IMR-90 (cell line): ENCODE results near the gene COL3A1. TPM values are rescaled to one million over a fixed set of nuclear protein-coding genes. Genes with fewer than 3 reads are reported as not detected.

ENCODE experiments used
- ATAC-seq: fragments of 200-7000 bp; cut with Tn5 transposase; 2 replicates; pipeline ENCODE4 v1.9.1; 2020; ENCODE audit warnings: low read depth, mild to moderate bottlenecking, moderate library complexity
- BruUV-seq: library from RNA; stranded (reverse); fragments of 400-500 nt; replicated peaks from 2 replicates; lab custom pipeline; 2021; lab: Mats Ljungman, UMichigan
- CTCF ChIA-PET: fragments of 300-600 bp; formaldehyde crosslinking; extraction: SDS; loops from one replicate; lab custom pipeline; 2021; ENCODE audit warnings: antibody characterized with exemption; lab: Yijun Ruan, JAX
- POLR2A ChIA-PET: fragments of 300-600 bp; sonication (Branson Sonifier 250); formaldehyde crosslinking; loops from one replicate; lab custom pipeline; 2022; ENCODE audit warnings: antibody characterized with exemption; ENCODE audit not compliant: unreplicated experiment; lab: Charles Lee
- DNase-seq: peaks from one replicate; pipeline ENCODE4 v3.0.0; 2013
- H2AFZ ChIP-seq: replicated peaks from 2 replicates; pipeline ENCODE3; 2013; ENCODE audit warnings: low read length, mild to moderate bottlenecking; ENCODE audit not compliant: poor library complexity
- H2AK5ac ChIP-seq: 2 replicates; pipeline ENCODE4 v1.6.1; 2013; ENCODE audit warnings: low read depth, low read length, inconsistent platforms
- H2AK9ac ChIP-seq: replicated peaks from 2 replicates; pipeline ENCODE3; 2013; ENCODE audit warnings: mild to moderate bottlenecking, low read depth, low read length, moderate library complexity; ENCODE audit not compliant: poor library complexity
- H2BK120ac ChIP-seq: 2 replicates; pipeline ENCODE4 v1.6.1; 2013; ENCODE audit warnings: low read depth, low read length, inconsistent platforms
- H2BK15ac ChIP-seq: 3 replicates; pipeline ENCODE4 v1.6.1; 2013; ENCODE audit warnings: low read depth, low read length, inconsistent platforms
- H2BK20ac ChIP-seq: 2 replicates; pipeline ENCODE4 v1.6.1; 2013; ENCODE audit warnings: low read depth, mild to moderate bottlenecking, inconsistent platforms, low read length, moderate library complexity
- H2BK5ac ChIP-seq: 2 replicates; pipeline ENCODE4 v1.6.1; 2013; ENCODE audit warnings: mild to moderate bottlenecking, low read depth, low read length, inconsistent platforms; ENCODE audit not compliant: poor library complexity, severe bottlenecking
- H3K14ac ChIP-seq: replicated peaks from 2 replicates; pipeline ENCODE4 v1.6.1; 2013; ENCODE audit warnings: low read depth, low read length, inconsistent platforms
- H3K18ac ChIP-seq: 2 replicates; pipeline ENCODE4 v1.6.1; 2013; ENCODE audit warnings: low read depth, low read length, control low read depth
- H3K23ac ChIP-seq: 2 replicates; pipeline ENCODE4 v1.6.1; 2013; ENCODE audit warnings: low read depth, low read length, inconsistent platforms
- H3K27ac ChIP-seq: 2 replicates; pipeline ENCODE4 v1.5.1; 2013; ENCODE audit warnings: mild to moderate bottlenecking, control low read depth, low read length; ENCODE audit not compliant: insufficient read depth
- H3K27me3 ChIP-seq: 2 replicates; pipeline ENCODE4 v1.6.1; 2013; ENCODE audit warnings: low read length; ENCODE audit not compliant: control insufficient read depth, insufficient read depth
- H3K36me3 ChIP-seq: 2 replicates; pipeline ENCODE4 v1.6.1; 2013; ENCODE audit warnings: low read length, mixed read lengths; ENCODE audit not compliant: control insufficient read depth, insufficient read depth
- H3K4ac ChIP-seq: 2 replicates; pipeline ENCODE4 v1.6.1; 2013; ENCODE audit warnings: low read depth, low read length, inconsistent platforms
- H3K4me1 ChIP-seq: 2 replicates; pipeline ENCODE4 v1.6.1; 2013; ENCODE audit warnings: low read length, mixed read lengths; ENCODE audit not compliant: control insufficient read depth, insufficient read depth
- H3K4me2 ChIP-seq: 2 replicates; pipeline ENCODE4 v1.6.1; 2013; ENCODE audit warnings: low read depth, mild to moderate bottlenecking, control low read depth, low read length, moderate library complexity
- H3K4me3 ChIP-seq: 2 replicates; pipeline ENCODE4 v1.5.1; 2013; ENCODE audit warnings: low read depth, mild to moderate bottlenecking, control low read depth, low read length, moderate library complexity; ENCODE audit not compliant: insufficient read depth
- H3K56ac ChIP-seq: 2 replicates; pipeline ENCODE4 v1.6.1; 2013; ENCODE audit warnings: low read length, inconsistent platforms; ENCODE audit not compliant: insufficient read depth; ENCODE audit errors: extremely low read depth
- H3K79me1 ChIP-seq, 2 experiments: 2 replicates each; pipeline ENCODE4 v1.6.1; 2013; ENCODE audit warnings: low read length in 2 of 2, inconsistent platforms in 1 of 2, low read depth in 1 of 2
- H3K9ac ChIP-seq: 2 replicates; pipeline ENCODE4 v1.6.1; 2013; ENCODE audit warnings: low read depth, low read length, control low read depth
- H3K9me1 ChIP-seq: 2 replicates; pipeline ENCODE4 v1.6.1; 2013; ENCODE audit warnings: low read length, inconsistent platforms; ENCODE audit not compliant: insufficient read depth
- H3K9me3 ChIP-seq: 2 replicates; pipeline ENCODE4 v1.6.1; 2013; ENCODE audit warnings: low read length; ENCODE audit not compliant: control insufficient read depth, insufficient read depth
- H4K20me1 ChIP-seq: 2 replicates; pipeline ENCODE4 v1.6.1; 2013; ENCODE audit warnings: low read length, inconsistent platforms; ENCODE audit not compliant: insufficient read depth
- H4K5ac ChIP-seq: 2 replicates; pipeline ENCODE4 v1.6.1; 2013; ENCODE audit warnings: mild to moderate bottlenecking, low read depth, low read length, control low read depth
- H4K8ac ChIP-seq, 2 experiments: 2 replicates each; pipeline ENCODE4 v1.6.1; 2013; ENCODE audit warnings: low read depth in 2 of 2, low read length in 2 of 2, control low read depth in 1 of 2, inconsistent platforms in 1 of 2
- H4K91ac ChIP-seq: 2 replicates; pipeline ENCODE4 v1.6.1; 2013; ENCODE audit warnings: low read depth, low read length, inconsistent platforms; ENCODE audit not compliant: insufficient read depth
- BHLHE40 ChIP-seq: fragments of 150-350 bp; IDR thresholded peaks from 2 replicates; pipeline ENCODE4 v1.6.1; 2016; ENCODE audit warnings: mild to moderate bottlenecking, low read depth, low read length
- CEBPB ChIP-seq: IDR thresholded peaks from 2 replicates; pipeline ENCODE4 v1.6.1; 2012; ENCODE audit warnings: low read depth, low read length, improper control_type of control experiment
- CTCF ChIP-seq: conservative IDR thresholded peaks from 2 replicates; pipeline ENCODE4 v1.5.1; 2012; ENCODE audit warnings: mild to moderate bottlenecking, low read depth, low read length, improper control_type of control experiment
- FOS ChIP-seq: fragments of 150-350 bp; IDR thresholded peaks from 2 replicates; pipeline ENCODE4 v1.6.1; 2016; ENCODE audit warnings: low read depth, low read length
- MAZ ChIP-seq: IDR thresholded peaks from 2 replicates; pipeline ENCODE4 v1.6.1; 2012; ENCODE audit warnings: low read depth, mild to moderate bottlenecking, low read length, improper control_type of control experiment, moderate library complexity, borderline replicate concordance
- MXI1 ChIP-seq: IDR thresholded peaks from 2 replicates; pipeline ENCODE4 v1.6.1; 2012; ENCODE audit warnings: low read depth, mild to moderate bottlenecking, low read length, moderate library complexity, borderline replicate concordance
- NFE2L2 ChIP-seq: fragments of 150-350 bp; IDR thresholded peaks from 2 replicates; pipeline ENCODE4 v1.6.1; 2016; ENCODE audit warnings: low read depth, mild to moderate bottlenecking, low read length
- POLR2A ChIP-seq: IDR thresholded peaks from 2 replicates; pipeline ENCODE4 v1.6.1; 2012; ENCODE audit warnings: mild to moderate bottlenecking, low read depth, low read length
- RAD21 ChIP-seq: IDR thresholded peaks from 2 replicates; pipeline ENCODE4 v1.6.1; 2012; ENCODE audit warnings: low read length, improper control_type of control experiment
- RCOR1 ChIP-seq: IDR thresholded peaks from 2 replicates; pipeline ENCODE4 v1.6.1; 2012; ENCODE audit warnings: mild to moderate bottlenecking, low read length, improper control_type of control experiment; ENCODE audit not compliant: insufficient replicate concordance
- RFX5 ChIP-seq: IDR thresholded peaks from 2 replicates; pipeline ENCODE4 v1.8.0; 2012; ENCODE audit warnings: low read depth, mild to moderate bottlenecking, low read length, moderate library complexity
- USF2 ChIP-seq: fragments of 150-350 bp; IDR thresholded peaks from 2 replicates; pipeline ENCODE4 v1.6.1; 2017; ENCODE audit warnings: mild to moderate bottlenecking, antibody characterized with exemption, low read length, low read depth
- dilution Hi-C: fragments of 300-500 bp; cut with HindIII; formaldehyde crosslinking; loops from one replicate; pipeline ENCODE4 v1.14.3; 2018; ENCODE audit warnings: low sequenced_read_pairs; ENCODE audit not compliant: unreplicated experiment
- in situ Hi-C: fragments of 300-500 bp; cut with MboI; formaldehyde crosslinking; loops from 3 replicates; pipeline ENCODE4 v1.14.3; 2019; ENCODE audit warnings: low sequenced_read_pairs, inconsistent platforms, mixed read lengths
- intact Hi-C: fragments of 100-400 bp; cut with micrococcal nuclease; formaldehyde crosslinking; loops from 2 replicates; pipeline ENCODE4 v1.10.0; 2022
- polyA plus RNA-seq, 3 experiments: library from polyadenylated mRNA; depleted of rRNA; stranded (reverse); fragments of >200 nt; gene quantifications; 2 replicates each; pipeline ENCODE4 v1.2.3, GENCODE V29; 2012; ENCODE audit warnings: low replicate concordance in 1 of 3
- total RNA-seq: library from RNA; depleted of rRNA; stranded (reverse); fragments of >200 nt; gene quantifications from 2 replicates; pipeline ENCODE4 v1.2.3, GENCODE V29; 2012

Gene COL3A1
- total and polyA plus RNA-seq, 2 of the 4 experiments (the other 2 are of a cell fraction) = 402 to 408 TPM

GRCh38 chr2:188952901-188953300 is 21.3 kb upstream of the COL3A1 start:
- no peak overlapping the region for H3K23ac ChIP-seq
- H2AK5ac ChIP-seq = no peak overlapping the region
- POLR2A ChIA-PET = no interaction called here
- H3K36me3 ChIP-seq = no peaks in the 10 kb centered on the region
- no peak overlapping the region for H3K4me2 ChIP-seq
- H4K8ac ChIP-seq = no peak overlapping the region
- BruUV-seq = no TSS peak
- dilution Hi-C loops (no loop called here), in situ Hi-C loops (no loop called here), intact Hi-C loops (no loop called here)
- no peak overlapping the region for H3K4me3 ChIP-seq
- H4K91ac ChIP-seq = no peak overlapping the region
- no peaks in the 10 kb centered on the region for H3K79me1 ChIP-seq
- CTCF ChIA-PET = no interaction called here
- no peak for TF ChIP-seq FOS
- no peak for TF ChIP-seq CTCF
- no peak; the same call in 1 of the 2 replicates for TF ChIP-seq CEBPB
- TF ChIP-seq POLR2A = no peak
- no peak for TF ChIP-seq NFE2L2
- TF ChIP-seq RAD21 = no peak
- no peak for TF ChIP-seq USF2
- TF ChIP-seq RFX5 = no peak
- no peak for TF ChIP-seq BHLHE40
- no peak for TF ChIP-seq MAZ
- TF ChIP-seq MXI1 = no peak
- TF ChIP-seq RCOR1 = no peak
- no peak for ATAC-seq
- no peak overlapping the region for H3K56ac ChIP-seq
- no peak overlapping the region for H3K18ac ChIP-seq
- no peaks in the 10 kb centered on the region for H4K20me1 ChIP-seq
- no peaks in the 10 kb centered on the region for H3K27me3 ChIP-seq
- H3K4me1 ChIP-seq = no peaks in the 10 kb centered on the region
- peak; percentile 60 for DNase-seq
- H2BK20ac ChIP-seq = no peak overlapping the region
- no peak overlapping the region for H3K27ac ChIP-seq
- no peak overlapping the region for H2AFZ ChIP-seq
- no peak overlapping the region for H3K14ac ChIP-seq
- peaks cover 2% of the 10 kb centered on the region; the same call in 1 of the 2 replicates for H3K9me1 ChIP-seq
- H3K9ac ChIP-seq = no peak overlapping the region
- no peaks in the 10 kb centered on the region for H3K9me3 ChIP-seq
- H2AK9ac ChIP-seq = no peak overlapping the region
- no peak overlapping the region for H4K5ac ChIP-seq
- no peak overlapping the region for H2BK5ac ChIP-seq
- H2BK120ac ChIP-seq = no peak overlapping the region
- no peak overlapping the region for H3K4ac ChIP-seq
- no peak overlapping the region for H2BK15ac ChIP-seq
